ENCODE measurements around the gene TM4SF18.
"Not testable (repeated sequence)": the region's sequence is repeated elsewhere in the genome, so short reads cannot be mapped to it uniquely, and the experiment has no call there.

TM4SF18 gene

GRCh38 chr3:149368674-149369497 is 35.5 kb upstream of the TM4SF18 start:
- DNase-seq (ENCODE audit: low read depth), result no peak

GRCh38 chr3:149368201-149368673 is 34.8 kb upstream of the TM4SF18 start:
- no peak for DNase-seq (ENCODE audit: low read depth)

GRCh38 chr3:149366941-149367840 is 33.8 kb upstream of the TM4SF18 start:
- DNase-seq (ENCODE audit: low read depth), result no peak

- DNase-seq (ENCODE audit: low read depth), result no peak
Observed at GRCh38 chr3:149366031-149366430, 32.6 kb upstream of the TM4SF18 start.

- no peak for DNase-seq (ENCODE audit: low read depth)
Observed at GRCh38 chr3:149364624-149365023, 31.2 kb upstream of the TM4SF18 start.

GRCh38 chr3:149363053-149363452 is 29.6 kb upstream of the TM4SF18 start:
- DNase-seq (ENCODE audit: low read depth), result peak; percentile 38

- no peak for DNase-seq (ENCODE audit: low read depth)
Observed at GRCh38 chr3:149362366-149362765, 28.9 kb upstream of the TM4SF18 start.

- no peak for DNase-seq (ENCODE audit: low read depth)
Observed at GRCh38 chr3:149356630-149357029, 23.2 kb upstream of the TM4SF18 start.

- DNase-seq (ENCODE audit: low read depth), result no peak
Observed at GRCh38 chr3:149356044-149356592, 22.7 kb upstream of the TM4SF18 start.

GRCh38 chr3:149353581-149354184 is 20.2 kb upstream of the TM4SF18 start:
- DNase-seq (ENCODE audit: low read depth), result no peak

GRCh38 chr3:149352556-149352955 is 19.1 kb upstream of the TM4SF18 start:
- peak; percentile 48 for DNase-seq (ENCODE audit: low read depth)

GRCh38 chr3:149343951-149344350 is 10.5 kb upstream of the TM4SF18 start:
- no peak for DNase-seq (ENCODE audit: low read depth)

GRCh38 chr3:149342413-149343380 is 9.3 kb upstream of the TM4SF18 start:
- DNase-seq (ENCODE audit: low read depth), result peak; percentile 61

GRCh38 chr3:149340310-149340933 is 7.0 kb upstream of the TM4SF18 start:
- peak; percentile 54 for DNase-seq (ENCODE audit: low read depth)

GRCh38 chr3:149339931-149340309 is 6.5 kb upstream of the TM4SF18 start:
- DNase-seq (ENCODE audit: low read depth), result peak; percentile 95

GRCh38 chr3:149337486-149337885 is 4.0 kb upstream of the TM4SF18 start:
- not testable (repeated sequence) for DNase-seq (ENCODE audit: low read depth)

- DNase-seq (ENCODE audit: low read depth), result peak; percentile 19
Observed at GRCh38 chr3:149336925-149337324, 3.5 kb upstream of the TM4SF18 start.

- DNase-seq (ENCODE audit: low read depth), result peak; percentile 67
Observed at GRCh38 chr3:149332771-149333170, 665 bp downstream of the TM4SF18 start.

- DNase-seq (ENCODE audit: low read depth), result peak; percentile 16
Observed at GRCh38 chr3:149332227-149332765, 1.1 kb downstream of the TM4SF18 start.

GRCh38 chr3:149331396-149331795 is 2.0 kb downstream of the TM4SF18 start:
- no peak for DNase-seq (ENCODE audit: low read depth)
